BE2C (cell line): ENCODE measurements around the gene CCT8L2.
"Not testable (repeated sequence)": the region's sequence is repeated elsewhere in the genome, so short reads cannot be mapped to it uniquely, and the experiment has no call there.

Source experiments
- DNase-seq: peaks from one replicate; pipeline ENCODE4 v3.0.0-alpha.2; 2020
- H3K27me3 ChIP-seq: fragments of 250-450 bp; sonication (Bioruptor Pico); 2 replicates; pipeline ENCODE4 v1.5.1; 2020; ENCODE audit warnings: mild to moderate bottlenecking
- H3K36me3 ChIP-seq: fragments of 250-450 bp; sonication (Bioruptor Pico); 2 replicates; pipeline ENCODE4 v1.5.1; 2020; ENCODE audit warnings: mild to moderate bottlenecking
- H3K4me1 ChIP-seq: fragments of 250-450 bp; sonication (Bioruptor Pico); 2 replicates; pipeline ENCODE4 v1.5.1; 2020
- H3K4me3 ChIP-seq: 2 replicates; pipeline ENCODE4 v1.5.1; 2011; ENCODE audit warnings: low read depth, low read length
- H3K9me3 ChIP-seq: fragments of 250-450 bp; sonication (Bioruptor Pico); 2 replicates; pipeline ENCODE4 v1.5.1; 2020
- CTCF ChIP-seq: IDR thresholded peaks from 2 replicates; pipeline ENCODE4 v1.5.1; 2012; ENCODE audit warnings: mild to moderate bottlenecking, low read depth, low read length

CCT8L2 gene

DNA sequence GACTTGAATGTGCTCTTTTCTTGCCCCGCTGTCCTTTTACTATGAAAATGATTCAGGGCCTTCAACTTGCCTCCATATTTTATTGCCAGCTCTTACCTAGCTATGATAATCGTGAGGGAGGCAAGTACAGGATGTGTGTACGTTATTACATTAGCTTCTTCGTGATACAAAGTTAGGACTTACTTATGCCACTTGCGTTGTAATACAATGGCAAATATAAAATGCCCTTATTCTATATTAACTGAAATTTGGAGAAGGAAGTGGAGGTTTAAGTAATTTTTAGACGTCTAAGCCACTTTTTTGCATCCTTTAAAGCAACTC lies 10.8 kb upstream of the CCT8L2 start:
- Histone ChIP-seq H3K9me3 (no peaks in the 10 kb centered on the region), H3K4me3 (no peak overlapping the region), H3K27me3 (no peaks in the 10 kb centered on the region), H3K36me3 (no peaks in the 10 kb centered on the region), H3K4me1 (no peaks in the 10 kb centered on the region)
- no peak for DNase-seq
- TF ChIP-seq CTCF, result no peak

DNA sequence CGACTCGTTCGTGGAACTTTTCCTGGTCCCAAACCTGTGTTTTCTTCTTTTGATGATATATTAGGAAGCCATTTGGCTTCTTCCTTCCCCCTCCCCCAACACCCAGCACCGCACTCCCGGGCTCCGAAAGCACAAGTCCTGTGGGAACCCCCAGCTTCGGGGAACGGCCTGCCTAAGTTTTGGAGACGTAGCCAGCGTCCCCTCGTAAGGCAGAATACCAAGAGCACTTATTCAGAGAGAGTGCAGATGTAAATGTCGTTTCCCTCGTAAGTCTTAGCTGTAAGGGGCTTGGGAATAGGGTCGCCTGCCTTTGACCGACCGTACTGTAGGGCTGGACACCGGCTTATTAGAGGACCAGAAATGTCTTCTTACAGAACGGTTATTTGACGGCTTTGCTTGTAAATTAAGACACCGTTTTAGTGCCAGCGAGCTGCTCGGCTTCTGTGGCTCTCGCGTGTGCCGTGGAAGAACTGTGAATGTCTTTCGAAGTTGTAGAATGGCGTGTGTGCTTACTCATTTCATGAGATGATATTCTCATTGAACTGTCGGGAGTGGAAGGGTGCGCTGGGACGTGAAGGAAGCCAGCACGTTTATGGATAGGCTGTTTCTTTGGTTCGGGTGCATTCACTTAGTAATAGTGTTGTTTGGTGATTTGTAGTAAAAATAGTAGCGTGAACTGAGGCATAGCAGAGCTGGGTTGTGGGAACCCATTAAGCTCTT lies 10.3 kb upstream of the CCT8L2 start:
- H3K4me3 ChIP-seq, result not testable (repeated sequence)

DNA sequence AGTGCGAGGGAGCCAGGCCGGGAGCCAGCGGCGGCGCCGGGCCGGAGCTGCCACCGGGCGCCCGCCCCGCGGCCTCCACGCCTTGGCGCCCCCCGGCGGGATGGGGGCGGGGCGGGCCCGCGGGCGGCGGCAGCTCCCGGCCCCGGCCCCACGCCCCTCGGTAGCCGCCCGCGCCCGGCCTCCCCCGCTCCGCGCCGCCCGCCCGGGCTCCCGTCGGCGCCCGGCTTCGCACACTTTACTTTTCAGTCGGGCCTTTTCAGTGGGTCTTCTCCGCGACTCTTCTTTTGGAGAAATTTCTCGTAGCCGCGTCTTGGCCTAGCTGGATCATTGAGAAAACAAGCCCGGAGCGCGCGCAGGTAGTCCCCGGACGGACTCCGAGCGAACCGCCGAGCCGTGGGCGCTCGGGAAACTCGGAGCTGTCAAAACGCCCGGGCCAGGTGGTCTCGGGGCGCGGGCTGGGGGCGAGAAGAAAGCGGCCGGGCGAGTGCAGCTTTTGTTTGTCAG lies 9.7 kb upstream of the CCT8L2 start:
- H3K4me1 ChIP-seq, H3K4me3 ChIP-seq, H3K36me3 ChIP-seq, H3K27me3 ChIP-seq, DNase-seq, H3K9me3 ChIP-seq: not testable (repeated sequence)

More for the DNA sequence above, 10.3 kb upstream of the CCT8L2 start:
- not testable (repeated sequence) for DNase-seq, H3K36me3 ChIP-seq, H3K27me3 ChIP-seq, H3K4me1 ChIP-seq, H3K9me3 ChIP-seq

GRCh38 chr22:16601437-16602223 lies 9.0 kb upstream of the CCT8L2 start:
- DNase-seq, result no peak
- no peak for TF ChIP-seq CTCF

GRCh38 chr22:16600644-16601436 lies 8.2 kb upstream of the CCT8L2 start:
- H3K4me3 ChIP-seq, DNase-seq, H3K36me3 ChIP-seq, H3K27me3 ChIP-seq, H3K9me3 ChIP-seq, H3K4me1 ChIP-seq: not testable (repeated sequence)

More at GRCh38 chr22:16601437-16602223, 9.0 kb upstream of the CCT8L2 start:
- H3K4me3 ChIP-seq, result no peak overlapping the region
- H3K27me3 ChIP-seq, result no peaks in the 10 kb centered on the region
- H3K36me3 ChIP-seq, result no peaks in the 10 kb centered on the region
- H3K4me1 ChIP-seq, result no peaks in the 10 kb centered on the region
- no peaks in the 10 kb centered on the region; the same call in 1 of the 2 replicates for H3K9me3 ChIP-seq

DNA sequence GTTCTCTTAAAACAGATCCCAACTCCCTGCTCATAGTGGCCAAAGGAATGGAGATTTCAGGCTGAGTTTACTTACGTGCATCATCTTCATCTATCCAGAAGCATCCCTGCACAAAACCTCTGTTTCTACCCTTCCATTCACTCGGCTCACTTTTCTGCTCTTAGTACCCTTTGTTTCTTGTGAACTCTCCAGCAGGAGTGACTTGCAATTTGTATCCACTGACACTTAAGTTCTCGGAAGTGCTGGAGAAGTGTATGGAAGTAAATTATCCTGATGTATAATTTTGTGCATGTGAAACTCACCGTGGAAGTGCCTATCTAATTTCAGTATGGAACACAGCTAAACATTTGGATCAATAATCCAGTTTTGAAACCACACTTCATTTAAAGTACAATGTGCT lies 7.0 kb upstream of the CCT8L2 start:
- H3K36me3 ChIP-seq, DNase-seq, H3K4me3 ChIP-seq, H3K4me1 ChIP-seq, H3K27me3 ChIP-seq, H3K9me3 ChIP-seq: not testable (repeated sequence)

DNA sequence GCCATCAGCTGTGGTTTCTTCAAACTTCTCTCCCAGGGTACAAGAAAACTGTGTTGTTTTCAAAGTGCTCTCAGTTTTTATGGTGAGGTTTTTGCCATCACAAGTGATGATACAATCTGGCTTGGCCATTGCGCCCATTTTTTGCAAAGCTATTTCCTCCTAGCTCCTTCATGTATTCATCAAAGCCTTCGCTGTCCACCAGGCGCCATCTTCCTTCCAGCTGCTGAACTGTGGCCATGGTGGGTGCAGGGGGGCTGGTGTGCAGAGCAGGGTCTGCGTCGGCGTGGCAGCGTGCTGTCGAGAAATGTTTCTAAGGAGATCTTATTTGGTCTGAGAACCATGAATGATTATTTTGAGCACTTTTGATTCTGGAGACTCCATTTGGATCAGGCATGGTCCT lies 2.6 kb upstream of the CCT8L2 start:
- DNase-seq, H3K4me1 ChIP-seq, H3K27me3 ChIP-seq, H3K9me3 ChIP-seq, H3K36me3 ChIP-seq, H3K4me3 ChIP-seq: not testable (repeated sequence)

GRCh38 chr22:16594026-16594425 lies 1.4 kb upstream of the CCT8L2 start:
- DNase-seq, result no peak
- no peaks in the 10 kb centered on the region; the same call in 1 of the 2 replicates for H3K9me3 ChIP-seq
- no peak for TF ChIP-seq CTCF
- no peaks in the 10 kb centered on the region for H3K36me3 ChIP-seq
- H3K4me3 ChIP-seq, result no peak overlapping the region
- H3K27me3 ChIP-seq, result no peaks in the 10 kb centered on the region
- H3K4me1 ChIP-seq, result no peaks in the 10 kb centered on the region

DNA sequence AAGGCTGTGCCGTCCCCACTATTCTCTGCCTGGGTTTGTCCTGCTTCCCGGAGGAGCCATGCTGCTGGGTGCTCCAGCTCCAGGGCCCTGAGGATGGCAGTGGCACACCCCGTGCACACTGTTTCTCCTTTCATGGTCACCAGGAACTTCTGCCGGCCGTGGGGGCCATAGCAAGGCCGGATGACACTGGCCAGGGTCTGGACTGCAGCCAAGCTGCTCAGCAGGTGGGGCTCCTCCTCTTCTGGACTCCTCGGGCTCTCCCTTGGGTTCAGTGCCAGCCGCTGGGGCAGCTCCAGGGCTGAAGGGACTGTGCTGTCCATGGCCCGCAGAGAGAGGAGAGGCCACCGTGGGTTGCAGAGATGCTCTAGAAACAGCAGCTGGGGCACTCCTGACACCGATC lies 379 bp downstream of the CCT8L2 start:
- H3K36me3 ChIP-seq, H3K4me1 ChIP-seq, DNase-seq, H3K9me3 ChIP-seq, H3K27me3 ChIP-seq, H3K4me3 ChIP-seq: not testable (repeated sequence)

DNA sequence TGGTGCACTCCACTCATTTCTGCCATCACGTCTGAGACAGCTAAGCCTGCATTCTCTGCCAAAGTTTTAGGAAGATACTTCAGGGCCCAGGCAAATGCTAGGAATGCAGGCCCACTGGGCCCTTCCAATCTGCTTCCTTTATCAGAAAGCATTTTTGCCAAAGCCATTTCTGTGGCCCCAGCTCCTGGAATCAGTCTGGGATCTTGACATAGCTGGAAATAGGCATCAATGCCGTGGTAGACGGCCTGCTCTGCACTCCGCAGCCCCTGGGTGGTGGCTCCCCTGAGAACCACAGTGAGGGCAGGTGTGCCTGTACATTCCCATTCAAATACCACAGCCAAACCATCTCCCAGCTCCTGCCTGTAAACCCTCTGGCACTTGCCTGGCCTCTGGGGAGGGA lies 1.5 kb downstream of the CCT8L2 start:
- H3K4me1 ChIP-seq, H3K9me3 ChIP-seq, H3K4me3 ChIP-seq, DNase-seq, H3K36me3 ChIP-seq, H3K27me3 ChIP-seq: not testable (repeated sequence)
